ENCODE measurements around the gene INTS6L.

DNA sequence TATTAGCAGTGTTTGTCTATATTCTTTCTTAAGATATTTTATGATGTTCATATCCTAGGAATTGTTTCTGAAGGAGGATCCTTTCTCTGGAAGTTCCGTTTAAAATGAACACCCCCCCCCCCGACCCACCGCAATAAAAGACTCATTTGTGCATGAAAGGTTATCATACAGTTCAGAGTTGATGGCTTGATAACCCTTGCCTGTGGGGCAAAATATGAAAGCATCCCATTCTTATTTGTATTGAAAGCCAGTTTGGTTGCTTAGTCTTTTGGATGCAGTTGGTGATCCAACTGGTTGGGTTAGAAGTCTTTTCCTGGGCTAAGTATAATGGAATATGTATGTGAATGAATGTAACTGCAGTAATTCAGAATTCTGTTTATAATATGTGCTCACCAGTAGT lies 8.3 kb downstream of the INTS6L start:
- no peak for TF ChIP-seq CTCF (IDR thresholded peaks at IDR 0.05 in 4 of 5, conservative IDR thresholded peaks at IDR 0.05 in 1 of 5)
- no peak for TF ChIP-seq POLR2A (IDR thresholded peaks at IDR 0.05)
